Neural cell (in vitro differentiated cells): ENCODE results near the gene MOB3B.

Experiments used
- CTCF ChIP-seq: fragments of 450-650 bp; IDR thresholded peaks from 2 replicates; pipeline ENCODE4 v1.5.1; 2014; ENCODE audit warnings: antibody characterized with exemption, mild to moderate bottlenecking, moderate library complexity; ENCODE audit not compliant: poor library complexity, severe bottlenecking
- POLR2AphosphoS5 ChIP-seq: IDR thresholded peaks from 2 replicates; pipeline ENCODE4 v1.6.1; 2012
- RAD21 ChIP-seq: fragments of 450-650 bp; conservative IDR thresholded peaks from 2 replicates; pipeline ENCODE4 v1.6.1; 2014; ENCODE audit warnings: antibody characterized with exemption, mild to moderate bottlenecking, moderate library complexity
- REST ChIP-seq: IDR thresholded peaks from 2 replicates; pipeline ENCODE4 v1.6.1; 2012; ENCODE audit warnings: borderline replicate concordance
- TAF1 ChIP-seq: IDR thresholded peaks from 2 replicates; pipeline ENCODE4 v1.6.1; 2012; ENCODE audit warnings: low read depth

GRCh38 chr9:27518809-27519208 is 10.8 kb downstream of the MOB3B start:
- TF ChIP-seq POLR2AphosphoS5 (no peak), CTCF (no peak), RAD21 (no peak), REST (no peak), TAF1 (no peak)
